Subcutaneous preadipocyte (primary cell): ENCODE results near the gene P2RX4. TPM values are rescaled to one million over a fixed set of nuclear protein-coding genes. Genes with fewer than 3 reads are reported as not detected.

Source experiments
- total RNA-seq: library from RNA; depleted of rRNA; stranded (reverse); fragments of >200 nt; gene quantifications from 2 replicates; pipeline ENCODE4 v1.2.3, GENCODE V29; 2012

The P2RX4 gene, protein sequence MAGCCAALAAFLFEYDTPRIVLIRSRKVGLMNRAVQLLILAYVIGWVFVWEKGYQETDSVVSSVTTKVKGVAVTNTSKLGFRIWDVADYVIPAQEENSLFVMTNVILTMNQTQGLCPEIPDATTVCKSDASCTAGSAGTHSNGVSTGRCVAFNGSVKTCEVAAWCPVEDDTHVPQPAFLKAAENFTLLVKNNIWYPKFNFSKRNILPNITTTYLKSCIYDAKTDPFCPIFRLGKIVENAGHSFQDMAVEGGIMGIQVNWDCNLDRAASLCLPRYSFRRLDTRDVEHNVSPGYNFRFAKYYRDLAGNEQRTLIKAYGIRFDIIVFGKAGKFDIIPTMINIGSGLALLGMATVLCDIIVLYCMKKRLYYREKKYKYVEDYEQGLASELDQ
- total RNA-seq = 10.3 and 10.6 TPM in 2 replicates

DNA sequence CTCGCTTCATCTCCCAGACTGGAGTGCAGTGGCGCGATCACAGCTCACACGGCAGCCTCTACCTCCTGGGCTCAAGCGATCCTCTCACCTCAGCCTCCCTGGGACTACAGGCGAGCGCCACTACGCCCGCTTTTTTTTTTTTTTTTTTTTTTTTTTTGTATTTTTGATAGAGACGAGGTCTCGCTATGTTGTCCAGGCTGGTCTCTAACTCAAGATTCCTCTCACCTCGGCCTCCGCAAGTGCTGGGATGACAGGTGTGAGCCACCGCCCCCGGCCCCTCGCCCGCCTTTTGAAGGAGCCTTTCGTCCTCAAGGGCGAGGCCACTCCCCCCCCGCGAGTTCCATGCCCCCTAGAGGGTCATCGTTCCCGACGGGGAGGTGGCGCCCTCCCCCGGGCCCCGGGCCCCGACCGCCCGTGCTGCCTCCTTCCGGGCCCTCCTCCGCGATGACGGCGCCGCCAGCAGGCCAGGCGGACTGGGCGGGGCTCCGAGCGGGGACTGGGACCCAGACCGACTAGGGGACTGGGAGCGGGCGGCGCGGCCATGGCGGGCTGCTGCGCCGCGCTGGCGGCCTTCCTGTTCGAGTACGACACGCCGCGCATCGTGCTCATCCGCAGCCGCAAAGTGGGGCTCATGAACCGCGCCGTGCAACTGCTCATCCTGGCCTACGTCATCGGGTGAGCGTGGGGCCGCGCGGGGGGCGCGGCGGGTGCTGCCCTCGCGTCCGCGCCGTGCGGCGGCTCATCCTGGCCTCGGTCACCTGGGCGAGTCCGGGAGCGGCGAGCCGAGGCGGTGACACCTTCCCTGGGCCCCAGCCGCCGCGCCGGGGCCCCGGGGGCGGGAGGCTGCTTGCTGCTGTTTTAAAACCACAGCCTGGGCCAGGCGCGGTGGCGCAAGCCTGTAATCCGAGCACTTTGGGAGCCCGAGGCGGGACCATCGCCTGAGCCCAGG is at the start of gene P2RX4:
P2RX4 (plus strand) TSS at position 506 of the 949 bp plus-strand sequence; CDS start at position 542, 36 bp downstream.

Other genes with a start within 250 kb of the P2RX4 start
- gene HNF1A, start 231.6 kb upstream of the P2RX4 start, total RNA-seq = not detected in 2 replicates
- gene C12orf43, start 193.6 kb upstream of the P2RX4 start, total RNA-seq = 12.5 and 18.0 TPM in 2 replicates
- gene OASL, start 170.9 kb upstream of the P2RX4 start, total RNA-seq = 0.73 and 1.6 TPM in 2 replicates
- 0.59 and 1.8 TPM in 2 replicates for gene P2RX7, start 77.3 kb upstream of the P2RX4 start, total RNA-seq
- gene CAMKK2, start 86.6 kb downstream of the P2RX4 start, total RNA-seq = 24.3 and 25.4 TPM in 2 replicates
- 140 and 188 TPM in 2 replicates for gene ANAPC5, start 142.3 kb downstream of the P2RX4 start, total RNA-seq
- 33.1 and 44.8 TPM in 2 replicates for gene RNF34, start 190.0 kb downstream of the P2RX4 start, total RNA-seq